Upper lobe of left lung (tissue), 4 donors: ENCODE measurements around the gene XRCC5.

Experiments used
- POLR2A ChIP-seq, 4 donors: fragments of 450-650 bp; IDR thresholded peaks; one replicate each; pipeline ENCODE4 v1.5.1; 2016 to 2017; ENCODE audit warnings: antibody characterized with exemption in 4 of 4, mild to moderate bottlenecking in 2 of 4
- POLR2AphosphoS5 ChIP-seq, 2 donors: sonication (generic); formaldehyde crosslinking; IDR thresholded peaks; one replicate each; pipeline ENCODE4 v1.5.1; 2017; ENCODE audit warnings: antibody characterized with exemption in 2 of 2
- TF ChIP-seq, protein P1 (sequence below), 6 experiments: fragments of 450-650 bp in 4 of 6; fragments of 200-600 bp in 2 of 6; sonication (generic) in 2 of 6; IDR thresholded peaks; one replicate each; pipeline ENCODE4 v1.5.1; 2016 to 2019; ENCODE audit warnings: antibody characterized with exemption in 6 of 6

- TF ChIP-seq POLR2AphosphoS5 (IDR thresholded peaks at IDR 0.05) (no peak), POLR2A (IDR thresholded peaks at IDR 0.05) (no peak)
- TF ChIP-seq, protein P1, sequence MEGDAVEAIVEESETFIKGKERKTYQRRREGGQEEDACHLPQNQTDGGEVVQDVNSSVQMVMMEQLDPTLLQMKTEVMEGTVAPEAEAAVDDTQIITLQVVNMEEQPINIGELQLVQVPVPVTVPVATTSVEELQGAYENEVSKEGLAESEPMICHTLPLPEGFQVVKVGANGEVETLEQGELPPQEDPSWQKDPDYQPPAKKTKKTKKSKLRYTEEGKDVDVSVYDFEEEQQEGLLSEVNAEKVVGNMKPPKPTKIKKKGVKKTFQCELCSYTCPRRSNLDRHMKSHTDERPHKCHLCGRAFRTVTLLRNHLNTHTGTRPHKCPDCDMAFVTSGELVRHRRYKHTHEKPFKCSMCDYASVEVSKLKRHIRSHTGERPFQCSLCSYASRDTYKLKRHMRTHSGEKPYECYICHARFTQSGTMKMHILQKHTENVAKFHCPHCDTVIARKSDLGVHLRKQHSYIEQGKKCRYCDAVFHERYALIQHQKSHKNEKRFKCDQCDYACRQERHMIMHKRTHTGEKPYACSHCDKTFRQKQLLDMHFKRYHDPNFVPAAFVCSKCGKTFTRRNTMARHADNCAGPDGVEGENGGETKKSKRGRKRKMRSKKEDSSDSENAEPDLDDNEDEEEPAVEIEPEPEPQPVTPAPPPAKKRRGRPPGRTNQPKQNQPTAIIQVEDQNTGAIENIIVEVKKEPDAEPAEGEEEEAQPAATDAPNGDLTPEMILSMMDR (IDR thresholded peaks at IDR 0.05): no peak
Observed at GRCh38 chr2:216074794-216075193, 34.4 kb upstream of the XRCC5 start.
